MCF 10A (cell line): ENCODE measurements around the gene XKR7. TPM values are rescaled to one million over a fixed set of nuclear protein-coding genes. Genes with fewer than 3 reads are reported as not detected.

Source experiments
- BruUV-seq: library from RNA; stranded (reverse); fragments of 400-500 nt; replicated peaks from 2 replicates; lab custom pipeline; 2021; lab: Mats Ljungman, UMichigan
- CTCF ChIA-PET: fragments of 300-600 bp; sonication (Branson Sonifier 250); formaldehyde crosslinking; extraction: SDS; loops from one replicate; lab custom pipeline; 2021; ENCODE audit warnings: antibody characterized with exemption, inconsistent platforms; lab: Yijun Ruan, JAX
- POLR2A ChIA-PET: fragments of 300-600, 350-650 bp; sonication (Branson Sonifier 250); formaldehyde crosslinking; extraction: SDS; loops from one replicate; lab custom pipeline; 2020; ENCODE audit warnings: antibody characterized with exemption, inconsistent platforms; lab: Yijun Ruan, JAX
- DNase-seq: peaks from one replicate; pipeline ENCODE4 v3.0.0-alpha.2; 2018; ENCODE audit not compliant: unreplicated experiment
- H3K27ac Mint-ChIP-seq: one replicate; pipeline ENCODE4 v1.8.0; 2022; ENCODE audit warnings: mild to moderate bottlenecking, low read depth, mixed read lengths; ENCODE audit not compliant: unreplicated experiment
- H3K27me3 Mint-ChIP-seq: one replicate; pipeline ENCODE4 v1.8.0; 2022; ENCODE audit warnings: mixed read lengths; ENCODE audit not compliant: insufficient read depth, unreplicated experiment
- H3K36me3 Mint-ChIP-seq: one replicate; pipeline ENCODE4 v1.8.0; 2022; ENCODE audit warnings: mild to moderate bottlenecking, moderate library complexity, mixed read lengths; ENCODE audit not compliant: insufficient read depth, unreplicated experiment
- H3K4me1 Mint-ChIP-seq: one replicate; pipeline ENCODE4 v1.8.0; 2022; ENCODE audit warnings: mixed read lengths; ENCODE audit not compliant: insufficient read depth, unreplicated experiment
- H3K4me3 Mint-ChIP-seq: one replicate; pipeline ENCODE4 v1.8.0; 2022; ENCODE audit warnings: mild to moderate bottlenecking, moderate library complexity, mixed read lengths; ENCODE audit not compliant: unreplicated experiment
- H3K9me3 Mint-ChIP-seq: one replicate; pipeline ENCODE4 v1.8.0; 2022; ENCODE audit warnings: mixed read lengths; ENCODE audit not compliant: unreplicated experiment
- CTCF ChIP-seq: fragments of 200-600 bp; IDR thresholded peaks from one replicate; pipeline ENCODE4 v1.8.0; 2022; ENCODE audit warnings: antibody characterized with exemption, mild to moderate bottlenecking; ENCODE audit not compliant: unreplicated experiment
- intact Hi-C: fragments of 100-400 bp; cut with micrococcal nuclease; formaldehyde crosslinking; loops from 2 replicates; pipeline ENCODE4 v1.14.1; 2022
- total RNA-seq: library from RNA; stranded (reverse); gene quantifications from 2 replicates; pipeline ENCODE4 v1.2.3, GENCODE V29; 2022

The XKR7 gene
- total RNA-seq, 1 experiment from 2014 or later, result not detected

GRCh38 chr20:32010101-32010500 is 42.1 kb downstream of the XKR7 start, which contains the start of gene CCM2L:
Gene CCM2L (plus strand): TSS chr20:32010438. CDS start chr20:32010455, 17 bp downstream.
- H3K27ac Mint-ChIP-seq, result no peak within 1 kb of the TSS
- CTCF ChIA-PET, result interaction anchor here (0.7 kb wide), 1 partner anchor 19 kb away, joined by 3 read pairs; no protein-coding TSS in a partner anchor
- H3K4me3 Mint-ChIP-seq, result no peak within 1 kb of the TSS
- no peak for DNase-seq
- no peak for TF ChIP-seq CTCF
- H3K27me3 Mint-ChIP-seq, result peaks cover 38% of the 10 kb centered on the region
- no TSS peak for BruUV-seq
- intact Hi-C loops, result no loop called here
- POLR2A ChIA-PET, result no interaction called here
- no peaks in the 10 kb centered on the region for H3K4me1 Mint-ChIP-seq
- H3K9me3 Mint-ChIP-seq, result no peaks in the 10 kb centered on the region
- no peaks in the 10 kb centered on the region for H3K36me3 Mint-ChIP-seq

GRCh38 chr20:32010666-32011065 is 42.7 kb downstream of the XKR7 start:
- Mint-ChIP-seq H3K27ac (no peak overlapping the region), H3K4me1 (no peaks in the 10 kb centered on the region), H3K9me3 (no peaks in the 10 kb centered on the region), H3K36me3 (no peaks in the 10 kb centered on the region), H3K4me3 (no peak overlapping the region), H3K27me3 (peaks cover 44% of the 10 kb centered on the region)
- no TSS peak for BruUV-seq
- DNase-seq, result no peak
- TF ChIP-seq CTCF, result no peak
- POLR2A ChIA-PET, result no interaction called here
- CTCF ChIA-PET, result interaction anchor here (0.7 kb wide), 1 partner anchor 20 kb away, joined by 3 read pairs; no protein-coding TSS in a partner anchor
- intact Hi-C loops, result no loop called here

- POLR2A ChIA-PET, result interaction anchor here (1.0 to 1.3 kb wide), 3 partner anchors 10 to 429 kb away, joined by 3 read pairs; no protein-coding TSS in a partner anchor
- H3K27me3 Mint-ChIP-seq, result peaks cover 45% of the 10 kb centered on the region
Observed at GRCh38 chr20:32012159-32012688, 44.3 kb downstream of the XKR7 start.

More at GRCh38 chr20:32012159-32012688, 44.3 kb downstream of the XKR7 start:
- TF ChIP-seq CTCF, result no peak
- Mint-ChIP-seq H3K27ac (no peak overlapping the region), H3K36me3 (no peaks in the 10 kb centered on the region), H3K9me3 (no peaks in the 10 kb centered on the region), H3K4me1 (no peaks in the 10 kb centered on the region), H3K4me3 (no peak overlapping the region)
- BruUV-seq, result no TSS peak
- intact Hi-C loops, result no loop called here
- CTCF ChIA-PET, result interaction anchor here (0.6 to 2.4 kb wide), 6 partner anchors 18 to 190 kb away, joined by 3 to 13 read pairs (median 5); no protein-coding TSS in a partner anchor
- DNase-seq, result no peak
